HepG2 (cell line): ENCODE measurements around the gene VAMP8. TPM values are rescaled to one million over a fixed set of nuclear protein-coding genes. Genes with fewer than 3 reads are reported as not detected.
A peak's percentile ranks its signal among the peaks of the same experiment; 100 is the strongest.

Experiments used
- GMEB1 ChIP-seq: sonication (generic); formaldehyde crosslinking; IDR thresholded peaks from 2 replicates; pipeline ENCODE4 v1.5.1; 2020; ENCODE audit warnings: missing genetic modification reagents, mild to moderate bottlenecking, borderline replicate concordance
- HOXA7 ChIP-seq: sonication (generic); formaldehyde crosslinking; IDR thresholded peaks from 2 replicates; pipeline ENCODE4 v1.8.1; 2022; ENCODE audit warnings: mild to moderate bottlenecking, missing genetic modification reagents, moderate library complexity
- MTF1 ChIP-seq: sonication (generic); formaldehyde crosslinking; IDR thresholded peaks from 2 replicates; pipeline ENCODE4 v1.5.0; 2020; ENCODE audit warnings: missing genetic modification reagents
- PRPF4 ChIP-seq: fragments of 200-400 bp; formaldehyde crosslinking; IDR thresholded peaks from 2 replicates; pipeline ENCODE4 v1.6.1; 2016; ENCODE audit warnings: low read length, low read depth; ENCODE audit not compliant: poor library complexity, severe bottlenecking
- SOX5 ChIP-seq: IDR thresholded peaks from 2 replicates; pipeline ENCODE4 v1.6.1; 2016; ENCODE audit warnings: borderline replicate concordance
- ZNF18 ChIP-seq: sonication (generic); formaldehyde crosslinking; IDR thresholded peaks from 2 replicates; pipeline ENCODE4 v1.8.0; 2022; ENCODE audit warnings: mild to moderate bottlenecking, missing genetic modification reagents; ENCODE audit not compliant: insufficient replicate concordance
- ZNF407 ChIP-seq: sonication (generic); formaldehyde crosslinking; IDR thresholded peaks from one replicate; pipeline ENCODE4 v1.5.1; 2020; ENCODE audit warnings: mild to moderate bottlenecking, missing genetic modification reagents; ENCODE audit errors: not compliant biosample characterization
- ZNF451 ChIP-seq: sonication (generic); formaldehyde crosslinking; IDR thresholded peaks from 2 replicates; pipeline ENCODE4 v1.5.0; 2020; ENCODE audit warnings: mild to moderate bottlenecking, missing genetic modification reagents
- ZNF615 ChIP-seq: sonication (generic); formaldehyde crosslinking; IDR thresholded peaks from 2 replicates; pipeline ENCODE4 v1.5.0; 2020; ENCODE audit warnings: mild to moderate bottlenecking, missing genetic modification reagents, borderline replicate concordance
- ZNF674 ChIP-seq: sonication (generic); formaldehyde crosslinking; IDR thresholded peaks from 2 replicates; pipeline ENCODE4 v1.5.0; 2020; ENCODE audit warnings: low read depth, mild to moderate bottlenecking, missing genetic modification reagents
- ZNF687 ChIP-seq: sonication (generic); formaldehyde crosslinking; IDR thresholded peaks from 2 replicates; pipeline ENCODE4 v1.5.1; 2020; ENCODE audit warnings: mild to moderate bottlenecking, missing genetic modification reagents, moderate library complexity
- polyA plus RNA-seq, 8 experiments: library from polyadenylated mRNA; depleted of rRNA in 3 of 8; stranded (reverse) in 7 of 8; unstranded in 1 of 8; fragments of >200 nt; fragmentation: Illumina TruSeq in 4 of 8; extraction: Trizol in 4 of 8; gene quantifications; 2 replicates each; pipeline versions ENCODE4 v1.2.1 to v1.2.3, GENCODE V29; 2011 to 2016; ENCODE audit warnings: low read depth in 4 of 8, missing spikeins in 1 of 8, mixed read lengths in 1 of 8; ENCODE audit not compliant: insufficient read depth in 1 of 8
- total RNA-seq, 5 experiments: library from RNA; depleted of rRNA; stranded (reverse); fragments of >200 nt; fragmentation: Illumina TruSeq; extraction: Trizol; gene quantifications; 2 replicates each; pipeline ENCODE4 v1.2.3, GENCODE V29; 2016; ENCODE audit warnings: low read depth in 1 of 5

Gene VAMP8
- total and polyA plus RNA-seq, 2 of the 13 experiments (the other 11 are each of a cell fraction or from before 2014, with no cell fraction given), result 83.3 to 157 TPM

GRCh38 chr2:85538507-85539360, 38.7 kb upstream of the VAMP8 start, which contains the start of gene MAT2A (continued):
- TF ChIP-seq ZNF18 (peak; percentile 94), ZNF615 (CRISPR knock-in tag) (no peak; the same call in 1 of the 2 replicates), MTF1 (peak; percentile 86), SOX5 (CRISPR knock-in tag) (peak; percentile 45), PRPF4 (no peak), ZNF687 (peak; percentile 71), HOXA7 (CRISPR knock-in tag) (peak; percentile 79; the same call in 1 of the 2 replicates), GMEB1 (CRISPR knock-in tag) (peak; percentile 73; the same call in 1 of the 2 replicates), ZNF407 (CRISPR knock-in tag) (no peak), ZNF451 (peak; percentile 12; the same call in 1 of the 2 replicates), ZNF674 (peak; percentile 78)
